Mucosa of descending colon (tissue), 3 donors: ENCODE data around the gene LASP1. TPM values are rescaled to one million over a fixed set of nuclear protein-coding genes. Genes with fewer than 3 reads are reported as not detected.

ENCODE experiments used
- ATAC-seq: fragments of 200-7000 bp; cut with Tn5 transposase; one replicate; pipeline ENCODE4 v1.9.1; 2020; ENCODE audit warnings: mild to moderate bottlenecking, moderate library complexity
- DNase-seq, 3 donors: peaks; one replicate each; pipeline ENCODE4 v3.0.0-alpha.2; 2020
- H3K36me3 ChIP-seq: fragments of 200-600 bp; one replicate; pipeline ENCODE4 v1.8.0; 2021; ENCODE audit warnings: low read depth, mild to moderate bottlenecking
- H3K4me1 ChIP-seq: fragments of 200-600 bp; one replicate; pipeline ENCODE4 v1.8.0; 2021; ENCODE audit warnings: low read depth, mild to moderate bottlenecking
- H3K4me3 ChIP-seq: fragments of 200-600 bp; one replicate; pipeline ENCODE4 v1.8.0; 2021; ENCODE audit warnings: mild to moderate bottlenecking
- H3K9me3 ChIP-seq: fragments of 200-600 bp; one replicate; pipeline ENCODE4 v1.8.0; 2021; ENCODE audit warnings: mild to moderate bottlenecking
- intact Hi-C, 2 donors: fragments of 100-400 bp; cut with DNase I in 1 of 2; cut with micrococcal nuclease in 1 of 2; formaldehyde crosslinking; loops; one replicate each; pipeline versions ENCODE4 v1.11.0 to v1.11.1; 2022; cut with DNase I, micrococcal nuclease
- long read RNA-seq, 2 donors: library from polyadenylated mRNA; unstranded; transcript quantifications; one replicate each; pipeline ENCODE4 v2.0.0, GENCODE V29; 2019 to 2021
- total RNA-seq, 3 donors: library from RNA; stranded (reverse); fragmentation: NEBNext Ultra II Directional in 2 of 3; extraction: Animal tissue kit (Norgen Biotek cat#: 25700) in 2 of 3; gene quantifications; one replicate each; pipeline versions ENCODE4 v1.2.1 to v1.2.4, GENCODE V29; 2021 to 2023
- TF ChIP-seq, protein P1 (sequence below): fragments of 200-600 bp; IDR thresholded peaks from one replicate; pipeline ENCODE4 v1.8.0; 2022; ENCODE audit warnings: antibody characterized with exemption, mild to moderate bottlenecking
- donor health status: DM: no; HTN: no; CAD: no; lungs with moderate emphysema.
- donor health status: DM: no; HTN: no; CAD: no.
- donor health status: DM: no; HTN: yes; CAD: no.

LASP1 gene, protein sequence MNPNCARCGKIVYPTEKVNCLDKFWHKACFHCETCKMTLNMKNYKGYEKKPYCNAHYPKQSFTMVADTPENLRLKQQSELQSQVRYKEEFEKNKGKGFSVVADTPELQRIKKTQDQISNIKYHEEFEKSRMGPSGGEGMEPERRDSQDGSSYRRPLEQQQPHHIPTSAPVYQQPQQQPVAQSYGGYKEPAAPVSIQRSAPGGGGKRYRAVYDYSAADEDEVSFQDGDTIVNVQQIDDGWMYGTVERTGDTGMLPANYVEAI
- total RNA-seq = 100 to 1,000 TPM; 163 to 286 (median 276) TPM
- long read RNA-seq, donor 1, full-length matches to known transcripts = 108 of 217 reads
- long read RNA-seq, donor 1, partial matches to known transcripts = 101 of 217 reads
- long read RNA-seq, donor 1, other reads (novel, unspliced or antisense) = 8 of 217 reads
- long read RNA-seq, donor 2, full-length matches to known transcripts = 56 of 91 reads
- long read RNA-seq, donor 2, partial matches to known transcripts = 6 of 91 reads
- long read RNA-seq, donor 2, other reads (novel, unspliced or antisense) = 29 of 91 reads

DNA sequence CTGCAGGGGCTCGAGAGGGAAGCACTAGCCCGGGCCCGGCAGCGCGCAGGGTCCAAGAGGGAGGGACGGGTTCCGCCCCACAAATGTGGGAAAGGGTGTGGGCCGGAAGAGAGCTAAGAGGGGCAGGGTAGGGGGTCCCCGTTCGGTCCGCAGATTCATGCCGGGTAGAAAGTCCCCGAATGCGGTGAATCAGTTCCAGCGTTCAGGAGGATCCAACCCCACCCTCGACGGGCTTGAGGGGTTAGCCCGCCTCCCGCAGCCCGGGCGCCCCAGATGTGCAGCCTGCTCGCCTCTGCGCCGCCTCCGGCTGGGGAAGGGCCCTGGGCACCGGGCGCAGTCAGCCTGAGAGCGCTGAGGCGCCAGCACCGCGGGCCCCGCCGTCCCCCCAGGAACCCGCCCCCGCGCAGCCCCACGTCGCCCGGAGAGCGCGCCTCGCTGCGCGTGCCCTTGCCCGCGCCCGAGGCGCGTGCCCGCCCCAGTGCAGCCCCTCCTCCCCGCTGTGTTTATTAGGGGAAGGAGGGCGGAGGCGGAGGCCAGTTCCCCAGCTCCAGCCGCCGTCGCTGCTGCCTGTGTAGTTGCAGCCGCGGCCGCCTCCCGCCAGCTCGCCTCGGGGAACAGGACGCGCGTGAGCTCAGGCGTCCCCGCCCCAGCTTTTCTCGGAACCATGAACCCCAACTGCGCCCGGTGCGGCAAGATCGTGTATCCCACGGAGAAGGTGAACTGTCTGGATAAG lies at the start of gene LASP1:
TSS of gene LASP1 (plus strand) at position 533 of the 733 bp plus-strand sequence. CDS start at position 665, 132 bp downstream.
- H3K4me1 ChIP-seq = peaks cover 35% of the 10 kb centered on the region
- ATAC-seq (peak; percentile 84), DNase-seq (peak; percentile 93 to 94 (median 94))
- H3K36me3 ChIP-seq = no peaks in the 10 kb centered on the region
- peak within 1 kb of the TSS; percentile 76 for H3K4me3 ChIP-seq
- H3K9me3 ChIP-seq = no peaks in the 10 kb centered on the region
- intact Hi-C loops = no loop called here
- TF ChIP-seq, protein P1, sequence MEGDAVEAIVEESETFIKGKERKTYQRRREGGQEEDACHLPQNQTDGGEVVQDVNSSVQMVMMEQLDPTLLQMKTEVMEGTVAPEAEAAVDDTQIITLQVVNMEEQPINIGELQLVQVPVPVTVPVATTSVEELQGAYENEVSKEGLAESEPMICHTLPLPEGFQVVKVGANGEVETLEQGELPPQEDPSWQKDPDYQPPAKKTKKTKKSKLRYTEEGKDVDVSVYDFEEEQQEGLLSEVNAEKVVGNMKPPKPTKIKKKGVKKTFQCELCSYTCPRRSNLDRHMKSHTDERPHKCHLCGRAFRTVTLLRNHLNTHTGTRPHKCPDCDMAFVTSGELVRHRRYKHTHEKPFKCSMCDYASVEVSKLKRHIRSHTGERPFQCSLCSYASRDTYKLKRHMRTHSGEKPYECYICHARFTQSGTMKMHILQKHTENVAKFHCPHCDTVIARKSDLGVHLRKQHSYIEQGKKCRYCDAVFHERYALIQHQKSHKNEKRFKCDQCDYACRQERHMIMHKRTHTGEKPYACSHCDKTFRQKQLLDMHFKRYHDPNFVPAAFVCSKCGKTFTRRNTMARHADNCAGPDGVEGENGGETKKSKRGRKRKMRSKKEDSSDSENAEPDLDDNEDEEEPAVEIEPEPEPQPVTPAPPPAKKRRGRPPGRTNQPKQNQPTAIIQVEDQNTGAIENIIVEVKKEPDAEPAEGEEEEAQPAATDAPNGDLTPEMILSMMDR = no peak

DNA sequence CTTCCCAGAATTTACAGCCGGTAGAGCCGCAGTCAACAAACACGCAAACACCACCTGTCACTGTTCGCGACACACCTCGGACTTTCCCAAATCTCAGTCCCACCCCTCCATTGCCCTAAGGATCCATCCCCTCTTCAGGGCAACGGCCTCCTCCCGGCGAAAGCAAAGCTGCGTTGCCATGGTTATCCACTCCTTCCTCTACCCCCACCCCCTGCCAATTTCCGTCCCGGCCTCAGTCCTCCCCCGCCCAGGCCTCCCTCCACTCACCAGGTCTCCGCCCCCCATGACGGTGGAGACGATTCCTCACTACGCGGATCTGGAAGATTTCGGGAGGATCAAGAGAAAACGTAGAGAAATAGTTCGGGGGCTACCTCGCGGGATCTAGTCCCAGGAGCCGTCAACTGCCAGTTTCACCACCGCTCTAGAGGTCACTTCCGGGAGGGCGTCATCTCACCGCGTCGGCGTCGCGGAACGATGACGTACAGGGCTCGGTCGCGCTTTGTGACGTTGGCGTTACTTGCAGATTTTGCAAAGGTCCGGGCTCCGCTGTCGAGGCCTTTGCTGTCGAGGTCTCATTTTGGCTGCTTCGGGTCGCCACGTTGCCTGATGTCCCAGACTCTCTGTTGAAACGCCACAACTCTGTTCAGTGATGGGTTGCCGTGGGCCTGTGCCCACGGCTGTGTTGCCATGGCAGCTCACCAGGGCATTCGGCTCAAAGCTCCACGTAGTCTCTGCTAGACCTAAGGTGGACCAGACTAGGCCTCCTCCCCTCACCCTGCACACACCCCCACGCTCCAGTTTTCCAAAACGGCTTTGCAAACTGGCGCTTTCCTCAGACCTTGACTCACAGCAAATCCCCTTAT lies 44.7 kb upstream of the LASP1 start, which contains the start of gene CWC25:
TSS of gene CWC25 (minus strand) at position 423 of the 863 bp plus-strand sequence. CDS start at position 285, 138 bp downstream.
- peaks cover 9% of the 10 kb centered on the region for H3K4me1 ChIP-seq
- peaks cover 3% of the 10 kb centered on the region for H3K36me3 ChIP-seq
- H3K9me3 ChIP-seq = no peaks in the 10 kb centered on the region
- DNase-seq = peak; percentile 95 to 99 (median 99)
- peak within 1 kb of the TSS; percentile 83 for H3K4me3 ChIP-seq
- TF ChIP-seq, protein P1 = no peak
- intact Hi-C loops = no loop called here
- ATAC-seq = peak; percentile 99

DNA sequence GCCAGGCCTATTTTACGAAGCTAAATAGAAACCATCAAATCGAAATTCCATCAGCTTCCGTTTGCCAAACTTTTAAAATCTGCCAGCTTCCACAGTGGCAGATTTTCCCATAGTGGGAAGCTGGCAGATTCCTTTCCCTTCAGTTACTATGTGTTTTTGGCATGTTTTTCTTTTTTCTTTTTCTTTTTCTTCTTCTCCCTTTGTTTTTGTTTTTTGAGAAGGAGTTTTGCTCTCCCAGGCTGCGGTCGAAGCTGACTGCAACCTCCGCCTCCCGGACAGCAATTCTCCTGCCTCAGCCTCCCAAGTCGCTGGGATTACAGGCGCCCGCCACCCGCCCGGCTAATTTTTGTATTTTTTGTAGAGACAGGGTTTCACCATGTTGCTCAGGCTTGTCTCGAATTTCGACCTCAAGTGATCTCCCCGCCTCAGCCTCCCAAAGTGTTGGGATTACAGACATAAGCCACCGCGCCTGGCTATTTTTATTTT lies 44.1 kb upstream of the LASP1 start:
- Histone ChIP-seq H3K36me3 (no peaks in the 10 kb centered on the region), H3K4me3 (no peak overlapping the region), H3K4me1 (peaks cover 9% of the 10 kb centered on the region), H3K9me3 (no peaks in the 10 kb centered on the region)
- DNase-seq = no peak
- TF ChIP-seq, protein P1 = no peak
- no peak for ATAC-seq
- intact Hi-C loops = no loop called here

DNA sequence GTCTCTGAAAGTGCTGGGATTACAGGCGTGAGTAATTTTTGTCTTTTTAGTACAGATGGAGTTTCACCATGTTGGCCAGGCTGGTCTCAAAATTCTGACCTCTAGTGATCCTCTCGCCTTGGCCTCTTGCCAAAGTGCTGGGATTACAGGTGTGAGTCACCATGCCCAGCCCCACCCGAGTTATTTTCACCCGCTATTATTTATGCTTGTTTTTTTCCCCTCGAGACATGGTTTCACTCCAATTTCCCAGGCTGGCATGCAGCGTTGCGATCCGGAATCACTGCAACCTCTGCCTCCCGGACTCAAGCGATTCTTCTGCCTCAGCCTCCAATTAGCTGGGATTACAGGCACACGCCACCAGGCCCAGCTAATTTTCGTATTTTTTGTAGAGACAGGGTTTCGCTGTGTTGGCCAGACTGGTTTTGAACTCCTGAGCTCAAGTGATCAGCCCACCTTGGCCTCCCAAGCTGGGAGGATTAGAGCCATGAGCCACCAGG lies 25.5 kb upstream of the LASP1 start:
- ATAC-seq = no peak
- Histone ChIP-seq H3K9me3 (no peaks in the 10 kb centered on the region), H3K4me3 (no peak overlapping the region), H3K4me1 (peaks cover 3% of the 10 kb centered on the region), H3K36me3 (no peaks in the 10 kb centered on the region)
- TF ChIP-seq, protein P1 = no peak
- peak in 1 of 3 donors; percentile 27 for DNase-seq
- intact Hi-C loops = no loop called here

DNA sequence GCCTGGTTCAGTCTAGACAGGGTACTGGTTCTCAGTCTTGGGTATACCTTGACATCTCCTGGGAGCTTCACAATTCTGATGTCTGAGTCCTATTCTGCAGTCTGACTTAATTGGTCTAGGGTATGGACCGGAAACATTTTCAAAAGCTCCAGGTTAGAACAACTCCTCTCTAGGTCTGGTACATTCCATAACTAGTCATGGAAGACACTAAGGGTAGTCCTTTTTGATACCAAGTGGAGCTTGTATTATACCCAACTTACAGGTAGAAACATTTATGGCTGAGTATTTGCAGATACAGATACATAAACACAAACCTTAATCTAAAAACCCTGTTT lies 21.3 kb upstream of the LASP1 start:
- TF ChIP-seq, protein P1 = no peak
- DNase-seq (no peak), ATAC-seq (no peak)
- Histone ChIP-seq H3K4me3 (no peak overlapping the region), H3K4me1 (peaks cover 24% of the 10 kb centered on the region), H3K9me3 (no peaks in the 10 kb centered on the region), H3K36me3 (peaks cover 3% of the 10 kb centered on the region)
- intact Hi-C loops = no loop called here
